GM12864 (cell line): ENCODE measurements around the gene FSTL4.

ENCODE experiments used
- DNase-seq: peaks from one replicate; pipeline ENCODE4 v3.0.0-alpha.2; 2011; ENCODE audit warnings: low read depth
- H3K4me3 ChIP-seq: 2 replicates; pipeline ENCODE4 v1.5.1; 2011; ENCODE audit warnings: mild to moderate bottlenecking, low read depth, low read length, control low read depth
- CTCF ChIP-seq: IDR thresholded peaks from 2 replicates; pipeline ENCODE4 v1.5.1; 2011; ENCODE audit warnings: low read depth, mild to moderate bottlenecking, moderate library complexity, low read length, control low read depth, inconsistent platforms; ENCODE audit errors: missing control alignments

The FSTL4 gene

DNA sequence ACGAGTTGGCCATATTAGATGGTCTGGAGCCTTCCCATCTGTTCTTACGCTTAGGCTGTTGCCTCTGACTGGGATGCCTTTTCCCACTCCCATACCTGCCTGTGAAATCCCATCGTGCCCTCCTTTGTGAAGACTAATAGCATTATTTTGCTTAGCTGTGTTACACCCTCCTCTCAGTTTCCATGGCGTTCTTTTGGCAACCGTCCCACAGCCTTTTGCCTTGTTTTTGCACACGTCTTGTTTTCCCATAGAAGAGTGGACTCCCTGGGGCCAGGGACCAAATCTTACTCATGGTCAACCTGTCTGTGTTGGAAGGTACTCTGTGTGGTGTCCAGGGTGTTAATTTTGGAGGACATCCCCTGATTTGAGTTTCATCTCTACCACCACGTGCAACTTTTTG lies 318.4 kb downstream of the FSTL4 start:
- no peak overlapping the region for H3K4me3 ChIP-seq
- no peak for DNase-seq
- no peak for TF ChIP-seq CTCF

GRCh38 chr5:133292300-133292699 lies 320.0 kb downstream of the FSTL4 start:
- no peak for DNase-seq
- no peak overlapping the region for H3K4me3 ChIP-seq
- TF ChIP-seq CTCF, result no peak

DNA sequence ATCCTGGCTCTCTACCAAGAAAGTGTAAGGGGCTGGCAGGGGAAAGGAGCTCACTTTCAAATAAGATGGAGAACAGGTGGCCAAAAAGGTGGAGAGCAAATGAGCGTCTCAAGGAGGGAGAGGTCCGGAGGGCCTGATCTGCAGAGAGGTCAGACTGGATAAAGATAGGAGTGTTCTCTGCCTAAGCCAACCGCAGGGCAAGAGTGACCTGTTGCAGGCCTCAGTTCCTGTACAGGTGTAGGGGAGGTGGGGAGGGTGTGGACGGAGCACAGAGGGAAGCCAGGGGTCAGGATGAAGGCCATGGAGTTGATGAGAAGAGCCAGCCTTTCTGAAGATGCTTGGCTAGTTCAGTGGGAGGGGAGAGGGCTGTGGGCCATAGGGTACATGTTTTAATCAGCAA lies 320.8 kb downstream of the FSTL4 start:
- H3K4me3 ChIP-seq, result no peak overlapping the region
- no peak for TF ChIP-seq CTCF
- no peak for DNase-seq

GRCh38 chr5:133290669-133291240 lies 321.6 kb downstream of the FSTL4 start:
- no peak for DNase-seq
- no peak for TF ChIP-seq CTCF

GRCh38 chr5:133289686-133290367 lies 322.5 kb downstream of the FSTL4 start:
- no peak for DNase-seq
- no peak for TF ChIP-seq CTCF
- H3K4me3 ChIP-seq, result no peak overlapping the region

More at GRCh38 chr5:133290669-133291240, 321.6 kb downstream of the FSTL4 start:
- no peak overlapping the region for H3K4me3 ChIP-seq

DNA sequence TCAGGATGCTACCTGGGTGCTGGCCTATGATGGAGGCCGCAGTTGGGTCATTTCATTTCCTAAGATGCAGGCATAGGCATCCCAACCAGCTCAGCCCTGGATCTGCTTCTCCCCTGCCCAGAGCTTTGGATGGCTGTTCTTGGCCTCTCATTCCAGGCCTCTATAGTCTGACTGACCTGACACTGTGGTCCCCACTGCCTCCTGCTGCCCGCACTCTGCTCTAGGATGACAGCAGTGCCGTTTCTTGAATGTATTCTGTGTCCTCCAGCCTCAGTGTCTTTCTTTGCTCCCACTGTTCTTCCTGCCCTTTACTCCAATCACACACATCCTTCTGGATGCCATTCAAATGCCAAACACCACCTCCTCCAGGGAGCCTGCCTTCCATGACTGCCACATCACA lies 324.8 kb downstream of the FSTL4 start:
- no peak for DNase-seq

More for the DNA sequence above, 324.8 kb downstream of the FSTL4 start:
- H3K4me3 ChIP-seq, result no peak overlapping the region
- peak; percentile 45 for TF ChIP-seq CTCF
